Left renal cortex interstitium (tissue), 4 donors: Measurements from ENCODE around the gene RPS25. TPM values are rescaled to one million over a fixed set of nuclear protein-coding genes. Genes with fewer than 3 reads are reported as not detected.
"Not testable (repeated sequence)": the region's sequence is repeated elsewhere in the genome, so short reads cannot be mapped to it uniquely, and the experiment has no call there.

ENCODE experiments used
- DNase-seq, 4 donors: peaks; one replicate each; pipeline ENCODE4 v3.0.0-alpha.2; 2013; ENCODE audit warnings: low read depth in 4 of 4, low spot score in 2 of 4, missing footprints in 1 of 4
- polyA plus RNA-seq, 4 donors: library from polyadenylated mRNA; unstranded; fragments of 120-200 nt; gene quantifications; one replicate each; pipeline ENCODE4 v1.2.1, GENCODE V29; 2013; ENCODE audit not compliant: insufficient read length in 4 of 4

Gene RPS25
- polyA plus RNA-seq, 4 donors, result 957 to 1,296 (median 1,137) TPM

GRCh38 chr11:119041821-119042514 is 23.8 kb upstream of the RPS25 start:
- no peak for DNase-seq

DNA sequence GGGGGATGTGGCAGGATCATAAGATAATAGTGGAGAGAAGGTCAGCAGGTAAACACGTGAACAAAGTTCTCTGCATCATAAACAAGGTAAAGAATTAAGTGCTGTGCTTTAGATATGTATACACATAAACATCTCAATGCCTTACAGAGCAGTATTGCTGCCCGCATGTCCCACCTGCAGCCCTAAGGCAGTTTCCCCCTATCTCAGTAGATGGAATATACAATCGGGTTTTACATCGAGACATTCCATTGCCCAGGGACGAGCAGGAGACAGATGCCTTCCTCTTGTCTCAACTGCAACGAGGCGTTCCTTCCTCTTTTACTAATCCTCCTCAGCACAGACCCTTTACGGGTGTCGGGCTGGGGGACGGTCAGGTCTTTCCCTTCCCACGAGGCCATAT is 21.3 kb upstream of the RPS25 start:
- not testable (repeated sequence) for DNase-seq

GRCh38 chr11:119038884-119039283 is 20.7 kb upstream of the RPS25 start:
- DNase-seq, result no peak

GRCh38 chr11:119034813-119035212 is 16.7 kb upstream of the RPS25 start:
- no peak for DNase-seq

- DNase-seq, result not testable (repeated sequence)
These were observed 15.3 kb upstream of the RPS25 start for GRCh38 chr11:119033421-119033820.

DNA sequence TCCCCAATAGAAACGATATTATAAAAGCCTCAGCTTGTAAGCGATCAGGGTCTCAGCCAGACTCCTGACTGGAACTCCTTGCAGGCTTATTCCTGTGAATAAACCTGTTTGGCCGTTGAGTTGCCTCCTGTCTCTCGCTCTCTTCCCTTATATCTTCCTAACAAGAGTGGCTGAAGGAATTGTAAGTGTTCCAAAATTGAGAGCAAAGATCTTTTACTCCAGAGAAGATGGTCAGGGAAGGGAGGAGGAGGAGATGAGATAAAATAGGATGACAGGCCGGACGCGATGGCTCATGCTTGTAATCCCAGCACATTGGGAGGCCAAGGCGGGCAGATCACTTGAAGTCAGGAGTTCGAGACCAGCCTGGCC is 13.8 kb upstream of the RPS25 start:
- no peak for DNase-seq

GRCh38 chr11:119030329-119031047 is 12.3 kb upstream of the RPS25 start, which contains the start of gene SLC37A4:
Gene SLC37A4 (minus strand): TSS chr11:119030877.
- peak; percentile 70 to 92 (median 85) for DNase-seq

DNA sequence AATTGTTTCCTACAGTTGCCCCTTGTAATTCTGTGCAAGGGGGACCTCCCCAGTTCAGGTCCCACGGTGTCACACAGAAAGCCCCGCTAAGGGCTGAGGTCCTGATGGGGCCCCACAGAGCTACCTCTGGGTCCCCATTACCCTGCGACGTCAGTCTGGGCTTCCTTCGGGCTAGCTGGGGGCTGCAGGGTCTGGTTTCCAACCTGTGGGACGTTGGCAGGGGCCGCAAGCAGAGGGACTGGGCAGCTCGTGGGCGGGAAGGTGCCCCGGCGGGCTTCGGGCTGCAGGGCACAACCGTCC is 11.8 kb upstream of the RPS25 start:
- no peak for DNase-seq

DNA sequence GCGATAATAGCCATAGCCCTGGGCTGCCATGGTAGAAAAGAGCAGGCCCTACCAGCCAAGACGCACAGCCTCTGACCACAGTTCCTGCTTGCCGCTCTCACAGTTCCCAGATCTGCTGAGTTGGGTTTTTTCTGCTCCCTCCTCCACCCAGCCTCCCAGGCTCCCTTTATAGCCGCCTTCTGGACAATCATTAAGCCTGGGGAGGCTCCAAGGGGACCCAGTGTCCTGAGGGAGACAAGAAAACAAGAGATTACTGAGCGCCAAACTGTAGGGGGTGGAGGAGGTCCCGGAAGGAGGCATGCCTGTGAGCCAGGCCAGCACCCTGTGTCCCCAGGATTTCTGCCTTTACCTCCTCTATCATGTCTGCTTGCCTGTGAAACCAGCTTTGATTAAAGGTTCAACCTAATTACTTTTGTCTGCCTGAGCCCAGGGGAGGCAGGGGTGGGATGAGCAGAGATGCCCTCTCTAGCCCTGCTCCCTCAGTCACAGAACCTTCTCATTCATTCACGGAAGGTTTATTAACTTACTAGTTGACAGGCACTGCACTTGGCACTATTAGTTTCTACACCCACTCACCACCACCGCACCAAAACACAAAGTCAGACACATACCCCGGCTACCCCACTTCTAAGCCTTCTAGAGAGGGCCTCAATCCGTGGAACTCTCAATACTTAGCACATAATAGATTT is 11.3 kb upstream of the RPS25 start:
- no peak for DNase-seq

- no peak for DNase-seq
These were observed 10.9 kb upstream of the RPS25 start for GRCh38 chr11:119029069-119029339.

DNA sequence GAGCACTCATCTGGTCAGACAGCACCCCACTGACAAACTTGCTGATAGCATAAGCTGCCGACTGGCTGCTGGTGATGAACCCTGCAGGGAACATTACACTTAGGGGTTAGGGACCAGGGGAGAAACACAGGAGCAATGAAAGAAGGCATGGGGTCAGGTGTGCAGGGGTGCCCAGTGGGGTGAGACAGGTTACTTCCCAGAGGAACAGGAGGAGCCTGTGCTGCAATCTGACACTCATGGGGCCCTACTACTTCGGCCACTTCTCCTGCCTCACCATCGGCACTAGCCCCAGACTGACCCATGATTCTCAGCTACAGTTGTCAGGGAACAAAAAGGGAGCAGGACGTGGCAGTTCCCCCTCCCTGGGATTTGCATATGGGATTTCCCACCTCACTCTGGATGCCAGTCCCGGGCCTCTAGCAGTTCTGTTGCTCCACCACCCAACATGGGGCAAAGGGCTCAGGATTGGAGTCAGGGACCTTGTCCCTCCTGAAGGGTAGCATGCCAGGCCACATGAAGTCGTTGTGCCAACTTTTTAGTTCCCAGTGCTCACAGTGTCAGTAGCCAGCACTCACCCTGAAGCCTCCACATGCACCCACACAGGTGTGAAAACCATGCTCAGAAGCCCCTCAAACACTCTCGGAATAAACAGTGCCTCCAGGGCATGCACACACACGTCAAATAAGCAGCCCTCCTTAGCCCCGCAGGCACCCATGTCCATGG is 10.4 kb upstream of the RPS25 start:
- no peak for DNase-seq

- DNase-seq, result no peak
These were observed 9.6 kb upstream of the RPS25 start for GRCh38 chr11:119027561-119028345.

- DNase-seq, result no peak
These were observed 8.8 kb upstream of the RPS25 start for GRCh38 chr11:119026970-119027369.

GRCh38 chr11:119025978-119026766 is 8.0 kb upstream of the RPS25 start:
- DNase-seq, result no peak

- no peak for DNase-seq
These were observed 7.4 kb upstream of the RPS25 start for GRCh38 chr11:119025541-119025940.

GRCh38 chr11:119025099-119025473 is 6.9 kb upstream of the RPS25 start:
- DNase-seq, result no peak

- DNase-seq, result no peak
These were observed 6.4 kb upstream of the RPS25 start for GRCh38 chr11:119024430-119025098.

GRCh38 chr11:119023741-119024140 is 5.6 kb upstream of the RPS25 start:
- no peak for DNase-seq

- no peak for DNase-seq
These were observed 3.5 kb upstream of the RPS25 start for GRCh38 chr11:119021631-119022030.
